Activated T-helper 9 cell treated with anti-CD3 and anti-CD28 coated beads, Interleukin-2, amount 50 U/mL, for 16 hours (primary cell): ENCODE measurements around the gene MYO16.

Experiments used
- DNase-seq: peaks from one replicate; pipeline ENCODE4 v3.0.0-alpha.2; 2020; ENCODE audit warnings: low read depth

Gene MYO16

DNA sequence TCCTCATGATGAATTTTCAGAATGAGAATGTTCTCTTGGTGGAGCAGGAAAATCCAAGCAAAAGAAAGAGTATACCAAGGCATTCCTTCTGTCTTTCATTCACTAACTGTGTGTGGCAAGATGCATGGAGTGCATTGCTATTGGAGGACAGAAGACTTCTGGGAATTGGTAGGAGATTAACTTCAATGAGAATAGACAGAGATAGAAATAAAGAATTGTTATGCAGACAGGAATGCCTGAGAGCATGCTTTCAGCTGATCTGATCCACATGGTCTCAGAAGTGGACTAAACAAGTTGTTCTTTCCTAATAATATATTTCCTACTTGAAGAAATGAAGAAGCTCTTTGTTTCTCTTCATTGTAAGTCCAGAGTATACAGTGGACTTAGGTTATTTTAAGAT lies 303.6 kb downstream of the MYO16 start:
- DNase-seq: no peak

DNA sequence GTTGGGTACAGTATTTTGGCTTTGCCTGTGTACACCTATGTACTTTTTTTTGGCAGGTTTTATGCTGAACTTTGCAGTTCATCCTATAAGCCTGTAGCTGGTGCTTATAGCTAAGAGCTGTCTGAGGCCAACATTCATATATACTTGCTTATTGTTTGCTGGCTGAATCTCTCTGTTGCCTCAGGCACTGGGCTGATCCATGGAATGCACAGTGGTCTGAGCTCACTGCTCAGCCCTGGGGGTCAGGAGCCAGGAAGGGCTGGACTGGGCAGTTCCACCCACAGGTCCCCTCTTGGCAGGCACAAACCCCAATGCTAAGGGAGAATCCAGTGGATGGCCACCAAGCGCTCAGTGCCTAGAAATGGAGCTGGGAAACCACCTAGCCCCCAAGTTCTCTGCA lies 308.7 kb downstream of the MYO16 start:
- no peak for DNase-seq

DNA sequence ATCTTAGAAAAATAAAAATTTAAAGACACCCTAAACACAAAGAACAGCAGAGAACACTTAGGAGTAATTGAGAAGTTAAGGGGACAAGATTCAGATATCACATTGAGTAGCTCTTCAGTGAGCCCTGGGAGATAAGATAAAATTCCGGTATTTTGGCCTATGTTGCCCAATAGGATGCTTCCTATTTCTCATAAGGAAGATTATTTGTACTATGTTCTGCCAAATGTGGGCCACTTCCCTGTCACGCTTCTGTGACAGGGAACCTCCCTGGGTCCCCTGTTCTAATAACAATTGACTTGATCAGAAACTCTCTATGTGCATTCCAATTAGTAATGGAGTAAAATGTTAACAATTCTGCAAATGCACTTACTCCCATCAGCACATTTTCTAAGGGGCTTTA lies 310.7 kb downstream of the MYO16 start:
- no peak for DNase-seq

DNA sequence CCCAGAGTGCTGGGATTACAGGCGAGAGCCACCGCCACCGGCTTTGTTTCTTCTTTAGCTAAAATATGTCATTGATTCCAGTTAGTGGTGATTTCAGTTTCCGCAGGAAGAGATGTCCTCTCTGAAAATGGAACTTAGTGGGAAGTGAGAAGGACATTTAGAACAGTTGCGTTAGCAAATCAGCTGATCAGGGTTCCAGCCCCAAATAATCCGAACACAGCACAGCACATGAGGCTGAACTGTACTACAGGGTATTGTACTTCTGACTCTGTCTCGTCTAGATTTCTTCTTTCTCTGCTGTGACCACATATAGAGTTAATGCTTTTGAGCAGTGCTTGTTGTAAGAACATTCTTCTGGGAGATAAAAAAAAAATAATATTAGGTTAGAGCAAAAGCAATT lies 314.4 kb downstream of the MYO16 start:
- DNase-seq: no peak

DNA sequence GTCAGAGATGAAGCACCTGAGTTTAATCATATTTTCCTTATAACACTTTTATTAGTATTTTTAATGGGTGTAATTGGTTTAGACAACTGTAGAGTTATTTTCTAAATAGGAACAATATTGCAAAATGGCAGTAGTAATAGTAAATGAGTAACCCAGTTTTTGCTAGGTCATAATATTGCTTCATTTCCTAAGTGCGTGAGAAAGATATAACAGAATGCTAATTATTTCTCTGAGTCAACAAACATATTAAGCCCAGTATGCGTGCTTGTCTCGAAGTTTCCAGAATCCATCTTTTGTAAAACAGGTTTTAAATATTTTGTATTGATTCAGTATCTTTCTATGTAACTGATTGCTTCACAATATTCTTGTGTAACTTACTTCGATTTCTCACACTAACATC lies 315.3 kb downstream of the MYO16 start:
- DNase-seq: no peak

DNA sequence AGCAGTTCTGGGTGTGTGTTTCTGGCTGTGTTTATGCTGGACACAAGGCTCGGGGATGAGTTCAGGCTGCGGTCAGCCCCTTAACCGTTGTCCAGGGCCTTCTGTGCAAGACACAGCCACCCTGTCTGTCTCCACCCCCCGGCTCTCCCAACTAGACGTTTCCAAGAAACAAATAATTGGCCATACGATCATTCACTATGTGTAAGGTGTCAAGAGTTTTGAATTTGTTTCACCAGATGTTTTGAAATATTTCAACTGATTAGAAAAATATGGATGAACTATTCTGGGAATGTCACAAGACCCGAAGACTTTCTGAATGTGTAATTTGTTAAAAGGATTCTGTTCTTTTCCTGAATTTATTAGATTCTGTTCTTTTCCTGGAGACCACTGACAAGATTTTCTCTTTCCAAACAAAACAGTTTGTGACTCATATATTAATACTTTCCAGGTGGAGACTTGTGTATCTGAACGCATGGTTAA lies 318.2 kb downstream of the MYO16 start:
- no peak for DNase-seq

DNA sequence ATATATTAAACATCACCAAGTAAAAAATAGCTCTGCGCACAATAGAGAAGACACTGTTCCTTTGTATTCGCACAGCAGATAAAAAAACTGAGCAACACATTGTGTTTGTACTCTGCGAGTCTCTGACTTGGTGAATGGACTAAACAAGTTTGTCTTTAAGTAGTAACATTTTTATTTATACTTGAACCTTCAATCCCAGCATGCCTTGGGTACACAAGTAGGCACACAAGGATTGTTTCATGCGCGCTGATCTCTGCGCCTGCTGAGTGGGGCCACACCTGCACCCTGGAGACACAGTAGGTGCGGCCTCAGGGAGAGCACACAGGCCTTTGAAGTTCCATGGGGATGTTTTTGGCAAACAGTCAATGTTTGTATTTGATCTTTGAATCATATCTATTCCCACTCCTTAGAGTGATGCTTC lies 318.9 kb downstream of the MYO16 start:
- DNase-seq: no peak

DNA sequence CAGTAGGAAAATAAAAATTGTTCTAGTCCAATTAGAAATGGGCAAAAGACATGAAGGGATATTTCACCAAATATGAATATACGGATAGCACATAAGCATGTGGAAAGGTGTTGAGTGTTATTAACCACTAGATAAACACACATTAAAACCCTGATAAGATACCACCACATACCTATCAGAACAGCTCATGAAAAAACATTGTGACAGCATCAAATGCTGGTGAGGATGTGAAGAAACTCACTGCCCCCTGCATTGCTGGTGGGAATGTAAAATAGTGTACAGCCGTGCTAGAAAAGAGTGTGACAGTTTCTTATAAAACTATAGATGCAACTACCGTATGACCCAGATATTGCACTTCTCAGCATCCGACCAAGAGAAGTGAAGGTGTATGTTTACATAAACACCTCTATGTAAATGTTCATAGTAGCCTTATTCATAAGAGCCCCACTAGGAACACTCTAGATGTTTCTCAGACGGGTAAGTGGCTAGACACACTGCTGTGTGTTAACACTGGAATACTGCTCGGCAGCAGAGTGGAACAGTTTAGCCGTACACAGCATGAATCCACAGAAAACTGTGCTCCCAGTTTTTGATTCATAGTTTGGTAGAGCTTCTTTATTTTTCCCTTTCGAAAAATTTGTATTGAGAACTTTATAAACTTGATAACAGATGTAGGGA lies 321.1 kb downstream of the MYO16 start:
- no peak for DNase-seq

DNA sequence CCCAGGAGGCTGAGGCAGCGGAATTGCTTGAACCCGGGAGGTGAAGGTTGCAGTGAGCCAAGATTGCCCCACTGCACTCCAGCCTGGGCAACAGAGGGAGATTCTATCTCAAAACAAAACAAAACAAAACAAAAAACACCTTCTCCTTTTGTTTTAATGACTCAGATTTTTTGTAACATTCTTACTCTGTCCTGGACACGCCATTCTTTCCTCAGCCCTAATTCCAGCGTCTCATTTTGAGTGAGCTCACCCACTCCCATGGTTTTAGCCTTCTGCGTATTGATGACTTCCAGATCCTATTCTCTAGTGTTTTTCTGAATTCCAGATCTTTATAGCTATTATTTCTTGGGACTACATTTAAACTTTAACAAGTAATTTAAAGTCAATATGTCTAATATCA lies 326.3 kb downstream of the MYO16 start:
- DNase-seq: no peak

DNA sequence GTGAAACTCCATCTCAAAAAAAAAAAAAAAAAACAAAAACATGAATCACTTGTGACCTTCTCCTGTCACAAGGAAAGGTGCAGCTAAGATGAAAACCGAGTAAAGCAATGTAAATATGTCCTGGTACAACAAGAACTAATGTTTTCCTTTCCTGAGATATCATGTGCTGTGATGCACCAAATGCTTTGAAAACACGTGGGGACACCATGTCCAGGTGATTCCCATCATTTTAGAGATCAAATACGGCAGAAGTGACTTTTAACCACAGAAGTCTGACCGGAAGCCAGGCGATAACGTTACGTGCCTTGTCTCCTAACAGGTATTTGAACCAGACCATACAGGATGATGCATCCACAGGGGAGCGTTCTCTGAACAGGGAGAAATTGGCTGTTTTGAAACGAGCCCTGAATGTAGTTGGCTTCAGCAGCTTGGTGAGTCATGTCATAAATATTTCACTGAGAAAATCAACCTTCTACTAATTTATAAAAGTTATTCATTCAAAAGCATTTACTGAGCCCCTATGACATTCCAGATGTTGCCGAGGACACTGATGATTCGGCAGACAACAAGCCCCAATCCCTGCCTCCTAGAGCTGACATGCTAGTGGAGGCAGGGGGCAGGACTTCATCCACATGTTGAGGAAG lies 328.1 kb downstream of the MYO16 start:
- no peak for DNase-seq

DNA sequence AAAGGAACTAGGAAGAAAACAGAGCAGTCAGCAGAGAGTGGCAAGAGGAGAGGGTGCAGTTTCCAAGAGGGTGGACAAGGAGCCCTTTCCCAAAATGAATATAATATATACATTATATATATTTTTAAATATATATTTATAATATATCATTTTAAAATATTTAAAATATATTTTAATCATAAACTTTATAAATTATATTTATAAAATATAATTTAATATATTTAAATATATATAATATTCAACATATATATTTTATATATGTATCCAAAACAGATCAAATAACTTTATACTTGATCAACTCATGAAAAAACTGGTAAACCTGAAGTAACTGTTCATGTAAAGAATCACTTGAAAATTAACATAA lies 328.6 kb downstream of the MYO16 start:
- no peak for DNase-seq

DNA sequence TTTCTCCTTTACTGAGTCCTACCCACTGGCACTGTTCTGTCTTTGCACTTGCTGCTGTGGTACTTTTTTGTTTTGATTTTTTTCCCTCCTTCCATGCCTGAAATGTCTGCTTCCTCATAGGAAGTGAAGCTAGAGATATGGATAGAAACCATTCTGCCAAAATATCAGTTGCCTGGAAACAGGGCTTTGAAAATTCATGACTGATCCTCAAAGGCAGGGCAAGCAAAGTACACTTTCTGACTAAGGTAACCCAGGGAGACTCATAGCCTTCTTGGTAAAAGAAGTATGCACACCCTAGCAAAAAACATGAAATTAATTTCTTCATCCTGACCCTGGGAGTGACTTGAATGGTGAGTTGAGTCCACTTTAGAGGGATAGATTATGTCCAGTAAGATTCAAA lies 329.8 kb downstream of the MYO16 start:
- no peak for DNase-seq

DNA sequence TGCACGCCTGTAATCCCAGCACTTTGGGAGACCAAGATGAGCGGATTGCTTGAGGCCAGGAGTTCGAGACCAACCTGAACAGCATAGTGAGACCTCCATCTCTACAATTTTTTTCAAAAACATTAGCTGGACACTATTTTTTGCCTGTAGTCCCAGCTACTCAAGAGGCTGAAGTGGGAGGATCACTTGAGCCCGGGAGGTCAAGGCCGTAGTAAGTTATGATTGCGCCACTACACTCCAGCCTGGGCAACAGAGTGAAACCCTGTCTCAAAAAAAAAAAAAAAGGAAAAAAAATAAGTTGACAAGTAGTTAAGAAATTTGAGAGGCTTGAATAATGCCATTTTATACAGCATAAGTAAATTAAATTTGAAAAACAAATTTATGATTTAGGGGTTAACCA lies 330.6 kb downstream of the MYO16 start:
- DNase-seq: no peak

DNA sequence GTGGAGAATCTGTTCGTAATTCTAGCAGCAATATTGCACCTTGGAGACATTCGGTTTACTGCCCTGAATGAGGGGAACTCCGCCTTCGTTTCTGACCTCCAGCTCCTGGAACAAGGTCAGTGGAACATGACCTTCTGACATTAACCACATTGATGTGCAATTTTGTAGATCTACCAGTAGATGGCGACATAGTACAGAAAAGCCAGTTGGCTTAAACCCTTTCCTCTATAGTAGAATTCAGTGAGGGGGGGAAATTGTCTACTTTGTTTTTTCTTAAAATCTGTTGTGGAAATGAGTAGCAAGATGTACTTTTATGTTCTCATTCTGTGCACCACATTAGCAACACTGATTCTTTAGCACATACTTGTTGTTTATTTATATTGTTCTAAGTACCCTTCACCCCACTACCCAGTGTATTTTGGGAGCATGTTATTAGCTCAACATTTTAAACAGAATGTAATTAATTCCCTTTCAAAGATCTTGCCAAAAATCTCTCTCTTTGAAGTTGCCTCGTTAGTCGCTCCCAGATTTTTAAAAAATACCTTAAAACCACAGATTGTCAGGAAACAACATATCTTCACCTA lies 332.2 kb downstream of the MYO16 start:
- DNase-seq: no peak

DNA sequence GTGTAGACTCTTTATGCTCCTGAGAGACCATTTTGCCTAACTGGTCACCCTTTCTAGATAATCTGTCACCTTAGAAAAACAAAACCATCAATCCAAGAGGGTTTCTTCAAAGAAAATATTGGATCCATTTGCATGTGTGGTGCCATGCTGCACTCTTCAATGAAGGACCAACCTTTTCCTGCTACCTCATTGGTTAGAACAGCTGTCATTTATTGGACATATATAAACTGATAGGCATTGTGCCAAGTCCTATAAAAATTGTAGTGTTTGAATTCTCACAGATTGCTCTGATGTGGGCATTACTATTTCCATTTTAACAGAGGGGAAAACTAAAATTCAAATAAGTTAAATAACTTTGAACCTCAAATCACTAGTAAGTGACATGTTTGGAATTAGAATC lies 333.2 kb downstream of the MYO16 start:
- no peak for DNase-seq

DNA sequence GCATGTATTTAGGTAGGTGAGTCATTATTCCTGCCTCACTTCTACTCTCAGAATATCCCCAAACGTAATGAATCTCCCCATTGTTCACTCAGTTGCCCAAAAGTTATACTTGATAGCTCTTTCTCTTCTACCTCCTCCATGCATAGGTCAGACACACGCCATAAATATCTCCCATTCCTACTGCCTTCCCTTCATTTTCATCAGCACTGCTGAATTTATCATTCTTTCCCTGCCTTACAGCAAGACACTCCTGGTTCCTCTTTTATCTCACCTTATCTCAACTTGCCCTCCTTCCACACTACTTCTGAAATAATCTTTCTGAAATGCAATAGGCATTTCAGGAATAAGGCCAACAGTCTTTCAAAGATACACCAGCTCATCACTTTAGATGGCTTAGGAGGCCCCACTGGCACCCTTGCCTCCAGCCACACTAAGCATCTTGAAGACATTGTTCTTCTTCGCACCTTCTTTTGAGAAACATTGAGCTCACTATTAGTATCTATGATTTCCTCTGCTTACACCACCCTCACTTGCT lies 333.9 kb downstream of the MYO16 start:
- no peak for DNase-seq

DNA sequence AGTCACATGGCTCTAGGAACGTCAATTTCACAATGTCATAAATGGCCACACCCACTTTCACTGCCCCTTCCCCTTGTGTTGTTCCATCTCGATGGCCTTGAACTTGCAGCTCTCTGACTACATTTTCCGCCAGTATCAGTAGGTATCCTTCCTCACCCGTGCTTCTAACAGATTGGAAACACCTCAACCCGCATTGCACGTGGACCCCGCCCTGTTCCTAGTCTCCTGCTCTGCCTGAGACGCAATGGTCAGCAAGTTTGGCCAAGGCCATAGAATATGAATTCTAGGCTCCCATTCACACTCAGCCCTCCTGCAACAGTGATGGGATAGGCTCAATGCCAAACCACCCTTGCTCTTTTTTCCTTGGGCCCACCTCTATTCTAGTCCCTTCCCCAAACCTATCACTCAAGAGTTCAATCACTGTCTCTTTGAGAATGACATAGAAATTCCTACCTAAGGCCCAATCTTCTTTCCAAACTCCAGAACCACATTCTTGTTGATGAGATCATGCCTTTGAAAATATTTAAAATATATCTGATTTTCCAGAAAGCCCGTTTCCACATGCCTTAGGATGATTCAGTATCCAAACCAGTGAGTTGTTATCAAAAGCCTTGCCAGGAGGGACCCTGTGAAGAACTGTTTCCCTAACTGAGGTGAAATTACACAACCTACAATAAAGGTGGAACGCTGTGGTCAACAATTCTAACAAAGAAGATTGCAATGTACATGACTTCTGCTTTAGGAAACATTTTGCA lies 334.6 kb downstream of the MYO16 start:
- DNase-seq: no peak

DNA sequence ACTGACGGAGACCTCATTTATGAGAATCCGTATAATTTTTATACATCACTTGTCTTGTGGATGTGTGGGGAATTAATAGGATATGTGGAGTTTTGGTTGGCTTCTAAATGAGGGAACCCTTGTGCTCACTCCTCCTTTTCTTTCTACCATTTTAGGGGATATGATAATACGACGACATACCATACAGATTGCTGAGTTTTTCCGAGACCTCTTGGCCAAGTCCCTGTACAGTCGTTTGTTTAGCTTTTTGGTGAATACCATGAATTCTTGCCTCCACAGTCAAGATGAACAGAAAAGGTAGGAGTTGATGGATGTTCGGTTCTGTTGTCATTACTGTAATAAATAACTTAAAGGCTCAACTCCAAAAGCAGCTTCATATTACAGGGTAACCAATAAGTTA lies 335.2 kb downstream of the MYO16 start:
- DNase-seq: no peak

DNA sequence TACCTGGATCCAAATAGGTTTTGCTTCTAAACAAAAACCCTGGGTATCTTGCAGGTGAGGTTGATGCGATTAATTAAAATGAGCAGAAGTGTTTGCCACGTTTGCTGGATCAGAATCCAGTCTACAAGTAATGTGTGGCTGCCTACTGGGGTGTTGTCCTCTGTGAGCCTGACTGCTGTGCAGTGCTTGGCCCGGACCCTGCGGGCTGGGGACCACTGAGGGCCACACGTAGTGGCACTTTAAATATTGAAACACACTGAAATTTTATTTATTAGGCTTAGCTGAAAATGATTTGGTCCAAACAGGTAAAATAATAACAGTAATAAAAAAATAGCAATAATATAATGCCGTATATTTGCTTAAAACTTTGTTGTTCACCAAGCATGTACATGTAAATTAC lies 338.0 kb downstream of the MYO16 start:
- DNase-seq: no peak

DNA sequence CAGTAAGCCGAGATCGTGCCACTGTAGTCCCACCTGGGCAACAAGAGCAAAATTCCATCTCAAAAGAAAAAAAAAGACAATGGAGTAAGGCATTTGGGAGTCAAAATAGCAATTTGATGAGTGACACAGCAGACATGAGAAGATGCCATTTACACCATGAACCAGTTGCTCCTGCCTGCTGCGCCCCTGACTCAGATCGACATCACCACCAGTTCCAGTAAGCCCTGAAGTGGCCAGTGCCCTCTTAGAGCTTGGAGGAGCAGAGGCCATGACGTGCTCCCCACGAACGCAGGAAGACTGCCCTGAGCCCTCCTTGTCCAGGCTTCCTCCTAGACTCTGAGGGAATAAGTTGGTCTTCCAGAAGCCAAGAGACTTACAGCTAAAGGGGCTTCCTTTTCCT lies 339.2 kb downstream of the MYO16 start:
- DNase-seq: no peak

DNA sequence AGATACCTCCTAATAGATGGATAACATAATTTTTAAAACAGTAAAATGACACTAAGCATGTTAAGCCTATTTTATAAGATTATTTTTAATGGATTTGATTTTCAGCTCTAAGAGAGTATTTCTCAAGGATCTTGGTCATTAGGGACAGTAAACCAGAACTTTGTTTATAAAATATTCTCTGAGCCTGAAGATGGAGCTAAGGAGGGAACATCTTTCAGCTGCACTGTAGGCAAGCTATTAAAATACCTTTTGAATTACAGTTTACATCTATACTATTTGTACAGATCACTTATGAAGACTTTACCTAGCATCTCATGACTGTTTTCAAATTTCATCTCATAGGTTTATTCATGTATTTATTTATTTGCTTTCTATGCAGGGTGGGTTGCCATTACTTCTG lies 345.3 kb downstream of the MYO16 start:
- no peak for DNase-seq

DNA sequence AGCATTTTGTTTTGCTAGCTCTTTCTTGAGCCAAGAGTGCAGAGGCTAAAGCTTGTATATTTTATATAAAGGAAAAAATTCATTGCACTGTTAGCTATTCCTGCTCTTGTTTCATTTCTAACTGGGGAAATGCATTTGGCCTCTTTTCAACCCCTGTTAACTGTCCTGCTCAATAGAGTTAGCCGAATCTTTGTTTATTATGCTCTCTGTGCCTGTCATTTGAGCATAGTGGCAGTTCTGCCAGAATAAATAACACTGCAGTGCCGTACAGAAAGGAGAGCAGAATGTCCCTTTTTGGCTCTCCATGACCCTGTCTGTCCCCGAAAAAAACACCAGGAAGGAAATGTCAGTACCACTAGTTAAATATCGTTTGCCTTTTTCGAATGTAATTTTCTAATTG lies 350.8 kb downstream of the MYO16 start:
- DNase-seq: no peak

DNA sequence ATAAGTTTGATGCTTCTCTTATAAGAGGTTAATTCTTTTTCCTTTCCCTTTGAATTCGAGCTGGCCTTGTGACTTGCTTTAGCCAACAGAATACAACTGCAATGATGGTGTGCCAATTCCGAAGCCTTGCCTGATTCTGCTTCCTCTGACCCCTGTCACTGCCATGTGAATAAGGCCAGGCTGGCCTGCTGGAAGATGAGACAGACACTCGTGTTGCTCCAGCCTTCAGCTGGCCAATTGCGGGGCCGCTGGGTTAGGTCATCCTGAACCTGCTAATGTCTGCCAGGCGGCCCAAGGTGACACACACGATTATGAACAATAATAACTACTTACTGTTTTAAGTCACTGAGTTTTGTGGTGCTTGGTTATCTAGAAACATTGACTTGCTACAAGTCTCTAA lies 352.0 kb downstream of the MYO16 start:
- DNase-seq: no peak
